Parathyroid adenoma (tissue), 2 donors: ENCODE measurements around the gene ETV6.

ENCODE experiments used
- H2AFZ ChIP-seq: fragments of 300-600 bp; sonication (generic); one replicate; pipeline ENCODE4 v1.7.0; 2017; ENCODE audit warnings: antibody characterized with exemption, mild to moderate bottlenecking
- H3K27ac ChIP-seq: fragments of 300-600 bp; sonication (generic); one replicate; pipeline ENCODE4 v1.7.0; 2017
- H3K27me3 ChIP-seq: fragments of 300-600 bp; sonication (generic); one replicate; pipeline ENCODE4 v1.7.0; 2017; ENCODE audit warnings: low read length; ENCODE audit not compliant: control insufficient read depth, insufficient read depth
- H3K36me3 ChIP-seq: fragments of 300-600 bp; sonication (generic); one replicate; pipeline ENCODE4 v1.7.0; 2017; ENCODE audit warnings: low read length; ENCODE audit not compliant: control insufficient read depth, insufficient read depth
- H3K4me1 ChIP-seq: fragments of 300-600 bp; sonication (generic); one replicate; pipeline ENCODE4 v1.7.0; 2017; ENCODE audit warnings: control low read depth
- H3K4me2 ChIP-seq: fragments of 300-600 bp; sonication (generic); one replicate; pipeline ENCODE4 v1.7.0; 2017; ENCODE audit warnings: low read length
- H3K4me3 ChIP-seq: fragments of 300-600 bp; sonication (generic); one replicate; pipeline ENCODE4 v1.7.0; 2017; ENCODE audit warnings: low read depth, low read length
- H3K79me2 ChIP-seq: fragments of 300-600 bp; sonication (generic); one replicate; pipeline ENCODE4 v1.7.0; 2017; ENCODE audit warnings: control low read depth
- H3K9ac ChIP-seq: fragments of 300-600 bp; sonication (generic); one replicate; pipeline ENCODE4 v1.7.0; 2017; ENCODE audit warnings: mild to moderate bottlenecking
- H3K9me3 ChIP-seq: fragments of 300-600 bp; sonication (generic); one replicate; pipeline ENCODE4 v1.7.0; 2017; ENCODE audit warnings: low read length; ENCODE audit not compliant: control insufficient read depth
- CTCF ChIP-seq: fragments of 300-600 bp; sonication (generic); IDR thresholded peaks from one replicate; pipeline ENCODE4 v1.7.0; 2017; ENCODE audit warnings: antibody characterized with exemption, mild to moderate bottlenecking
- donor health status: primary hyperparathyroidism.

ETV6 gene

GRCh38 chr12:11777451-11777850, 128.0 kb downstream of the ETV6 start:
- Histone ChIP-seq H3K4me1 (no peaks in the 10 kb centered on the region), H3K9me3 (no peaks in the 10 kb centered on the region), H3K27me3 (no peaks in the 10 kb centered on the region), H3K27ac (no peak overlapping the region), H3K4me2 (no peak overlapping the region), H2AFZ (no peak overlapping the region), H3K4me3 (no peak overlapping the region), H3K9ac (no peak overlapping the region), H3K36me3 (no peaks in the 10 kb centered on the region), H3K79me2 (peaks cover 35% of the 10 kb centered on the region)
- TF ChIP-seq CTCF: no peak

GRCh38 chr12:11777962-11778361, 128.5 kb downstream of the ETV6 start:
- no peak overlapping the region for H3K9ac ChIP-seq
- no peak overlapping the region for H3K4me2 ChIP-seq
- H3K79me2 ChIP-seq: peaks cover 38% of the 10 kb centered on the region
- TF ChIP-seq CTCF: no peak
- no peaks in the 10 kb centered on the region for H3K4me1 ChIP-seq
- no peaks in the 10 kb centered on the region for H3K27me3 ChIP-seq
- no peaks in the 10 kb centered on the region for H3K36me3 ChIP-seq
- H3K4me3 ChIP-seq: no peak overlapping the region
- no peak overlapping the region for H2AFZ ChIP-seq
- H3K27ac ChIP-seq: no peak overlapping the region
- no peaks in the 10 kb centered on the region for H3K9me3 ChIP-seq

GRCh38 chr12:11778713-11779685, 129.5 kb downstream of the ETV6 start:
- no peaks in the 10 kb centered on the region for H3K27me3 ChIP-seq
- no peak for TF ChIP-seq CTCF
- H3K36me3 ChIP-seq: no peaks in the 10 kb centered on the region
- no peak overlapping the region for H3K9ac ChIP-seq
- no peaks in the 10 kb centered on the region for H3K4me1 ChIP-seq
- no peak overlapping the region for H3K27ac ChIP-seq
- no peak overlapping the region for H3K4me2 ChIP-seq
- H3K4me3 ChIP-seq: no peak overlapping the region
- peaks cover 40% of the 10 kb centered on the region for H3K79me2 ChIP-seq
- H2AFZ ChIP-seq: no peak overlapping the region
- H3K9me3 ChIP-seq: no peaks in the 10 kb centered on the region

- H3K36me3 ChIP-seq: no peaks in the 10 kb centered on the region
- H2AFZ ChIP-seq: no peak overlapping the region
- H3K4me1 ChIP-seq: peaks cover 4% of the 10 kb centered on the region
- no peak overlapping the region for H3K4me3 ChIP-seq
- no peak overlapping the region for H3K9ac ChIP-seq
- no peak overlapping the region for H3K27ac ChIP-seq
- no peak overlapping the region for H3K4me2 ChIP-seq
- no peak for TF ChIP-seq CTCF
- no peaks in the 10 kb centered on the region for H3K27me3 ChIP-seq
- H3K79me2 ChIP-seq: peaks cover 36% of the 10 kb centered on the region
- no peaks in the 10 kb centered on the region for H3K9me3 ChIP-seq
These were observed 131.1 kb downstream of the ETV6 start for GRCh38 chr12:11780521-11781101.
